Heart left ventricle (tissue), 13 donors: ENCODE data around the gene IL25.

ENCODE experiments used
- CTCF ChIP-seq, 12 donors: fragments of 200-600 bp; sonication (generic) in 4 of 12; IDR thresholded peaks; one replicate each; pipeline versions ENCODE4 v1.5.0 to v1.8.0; 2018 to 2022; ENCODE audit warnings: antibody characterized with exemption in 12 of 12, mild to moderate bottlenecking in 5 of 12
- POLR2A ChIP-seq, 2 donors: fragments of 450-650 bp; IDR thresholded peaks; one replicate each; pipeline ENCODE4 v1.6.1; 2017; ENCODE audit warnings: antibody characterized with exemption in 2 of 2, mild to moderate bottlenecking in 2 of 2, moderate library complexity in 2 of 2
- donor health status: ischemic (EF 13 %, LVEDD 7.1; RV severe dilation, severe dysfunction).
- donor health status: DM: no; HTN: yes; CAD: no.
- donor health status: DM: no; HTN: no; CAD: no.
- donor health status: ischemic (EF 25% LVEDD 6.9; RV normal size, moderate dysfunction).
- donor health status: ischemic (EF 25% LVEDD 5.7; RV mildly dilated, moderate dysfunction).
- donor health status: ischemic (EF 35%, LVEDD 5.7; RV mildly dilated, moderate dysfunction).
- donor health status: nonischemic (EF 11% LVEDD 7.7; RV severe dilation, severe dysfunction).
- donor health status: DM: yes; HTN: yes; CAD: no.
- donor health status: PGD.
- donor health status: ischemic (EF 29% LVEDD 5.4; RV normal size, mild dysfunction).
- donor health status: nonischemic (EF 23%, LVEDD 6.1; RV moderate dilation, normal function).

GRCh38 chr14:23361320-23361719 is 11.3 kb upstream of the IL25 start:
- TF ChIP-seq POLR2A (IDR thresholded peaks at IDR 0.05) (no peak), CTCF (IDR thresholded peaks at IDR 0.05) (no peak)
